Endothelial cell of umbilical vein (primary cell): Measurements from ENCODE around the gene SPTSSA.

Source experiments
- EZH2 ChIP-seq: IDR thresholded peaks from 2 replicates; pipeline ENCODE4 v1.6.1; 2012; ENCODE audit warnings: borderline replicate concordance, low read depth, mild to moderate bottlenecking, moderate library complexity, low read length, inconsistent platforms; ENCODE audit not compliant: severe bottlenecking
- MYC ChIP-seq: IDR thresholded peaks from one replicate; pipeline ENCODE4 v1.6.1; 2011; ENCODE audit warnings: mild to moderate bottlenecking, low read depth, low read length
- POLR2A ChIP-seq: IDR thresholded peaks from 2 replicates; pipeline ENCODE4 v1.6.1; 2012; ENCODE audit warnings: low read depth, mild to moderate bottlenecking, control low read depth, low read length
- POLR2AphosphoS5 ChIP-seq: IDR thresholded peaks from 2 replicates; pipeline ENCODE4 v1.6.1; 2012; ENCODE audit warnings: low read depth, mild to moderate bottlenecking, control low read depth, low read length, moderate library complexity; ENCODE audit not compliant: insufficient read depth
- TF ChIP-seq, protein P1 (sequence below): IDR thresholded peaks from 2 replicates; pipeline ENCODE4 v1.6.1; 2011; ENCODE audit not compliant: insufficient read depth, insufficient read length
- TF ChIP-seq, protein P2 (sequence below), 2 donors: IDR thresholded peaks; 1 replicate in 1 of 2; 2 replicates in 1 of 2; pipeline ENCODE4 v1.5.1; 2011; ENCODE audit warnings: low read length in 2 of 2, mild to moderate bottlenecking in 2 of 2, moderate library complexity in 2 of 2, control low read depth in 1 of 2, inconsistent platforms in 1 of 2, low read depth in 1 of 2; ENCODE audit not compliant: insufficient read depth in 1 of 2; ENCODE audit errors: extremely low read depth in 1 of 2

DNA sequence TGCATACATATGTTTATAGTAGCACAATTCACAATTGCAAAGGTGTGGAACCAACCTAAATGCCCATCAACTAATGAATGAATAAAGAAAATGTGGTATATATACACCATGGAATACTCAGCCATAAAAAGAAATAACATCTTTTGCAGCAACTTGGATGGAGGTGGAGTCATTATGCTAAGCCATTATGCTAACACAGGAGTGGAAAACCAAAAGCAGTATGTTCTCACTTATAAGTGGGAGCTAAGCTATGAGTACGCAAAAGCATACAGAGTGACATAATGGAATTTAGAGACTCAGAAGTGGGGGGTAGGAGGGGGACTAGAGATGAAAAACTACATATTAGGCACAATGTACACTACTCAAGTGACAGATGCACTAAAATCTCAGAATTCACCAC, 16.2 kb upstream of the SPTSSA start:
- TF ChIP-seq EZH2 (no peak), POLR2AphosphoS5 (no peak), MYC (no peak), POLR2A (no peak)
- TF ChIP-seq, protein P1, sequence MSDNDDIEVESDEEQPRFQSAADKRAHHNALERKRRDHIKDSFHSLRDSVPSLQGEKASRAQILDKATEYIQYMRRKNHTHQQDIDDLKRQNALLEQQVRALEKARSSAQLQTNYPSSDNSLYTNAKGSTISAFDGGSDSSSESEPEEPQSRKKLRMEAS, result no peak
- TF ChIP-seq, protein P2, sequence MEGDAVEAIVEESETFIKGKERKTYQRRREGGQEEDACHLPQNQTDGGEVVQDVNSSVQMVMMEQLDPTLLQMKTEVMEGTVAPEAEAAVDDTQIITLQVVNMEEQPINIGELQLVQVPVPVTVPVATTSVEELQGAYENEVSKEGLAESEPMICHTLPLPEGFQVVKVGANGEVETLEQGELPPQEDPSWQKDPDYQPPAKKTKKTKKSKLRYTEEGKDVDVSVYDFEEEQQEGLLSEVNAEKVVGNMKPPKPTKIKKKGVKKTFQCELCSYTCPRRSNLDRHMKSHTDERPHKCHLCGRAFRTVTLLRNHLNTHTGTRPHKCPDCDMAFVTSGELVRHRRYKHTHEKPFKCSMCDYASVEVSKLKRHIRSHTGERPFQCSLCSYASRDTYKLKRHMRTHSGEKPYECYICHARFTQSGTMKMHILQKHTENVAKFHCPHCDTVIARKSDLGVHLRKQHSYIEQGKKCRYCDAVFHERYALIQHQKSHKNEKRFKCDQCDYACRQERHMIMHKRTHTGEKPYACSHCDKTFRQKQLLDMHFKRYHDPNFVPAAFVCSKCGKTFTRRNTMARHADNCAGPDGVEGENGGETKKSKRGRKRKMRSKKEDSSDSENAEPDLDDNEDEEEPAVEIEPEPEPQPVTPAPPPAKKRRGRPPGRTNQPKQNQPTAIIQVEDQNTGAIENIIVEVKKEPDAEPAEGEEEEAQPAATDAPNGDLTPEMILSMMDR (IDR thresholded peaks at IDR 0.05; ENCODE audit: extremely low read depth in 1 of 2, insufficient read depth in 1 of 2, low read depth in 1 of 2, low read length in 2 of 2), result no peak
